ENCODE measurements around the gene DLK1.

DNA sequence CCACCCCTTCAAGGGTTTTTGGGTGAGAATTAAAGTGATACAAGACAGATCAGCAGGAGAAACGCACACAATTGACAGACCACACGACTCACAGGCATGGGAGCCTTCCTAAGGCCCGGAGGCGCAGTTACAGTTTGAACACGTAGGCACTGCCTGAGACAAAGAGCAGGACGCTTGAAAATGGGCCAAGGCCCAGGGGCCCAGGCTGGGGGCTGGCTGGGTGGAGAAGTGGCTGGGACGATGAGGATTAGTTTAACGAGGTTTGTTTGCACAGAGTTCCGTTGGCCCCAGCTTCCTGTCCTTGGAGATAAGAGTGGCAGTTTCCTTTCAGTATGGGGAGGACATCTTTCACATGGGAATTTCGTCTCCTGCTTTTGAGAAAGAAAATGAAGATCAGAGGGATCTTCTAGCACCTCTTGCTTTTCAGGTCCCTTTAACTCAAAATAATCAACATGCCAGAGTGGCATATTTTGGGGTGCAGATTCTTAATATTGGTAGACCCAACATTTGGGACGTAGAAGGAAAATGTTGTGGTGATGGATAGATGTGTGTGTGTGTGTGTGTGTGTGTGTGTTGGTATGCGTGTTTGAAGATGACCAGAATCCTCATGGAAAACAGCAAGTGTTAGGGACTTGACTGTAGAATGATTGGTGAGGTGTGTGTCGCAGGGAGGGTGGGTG, 44.6 kb downstream of the DLK1 start:
- no peak for TF ChIP-seq POLR2AphosphoS5 (IDR thresholded peaks at IDR 0.05; ENCODE audit: low read depth, low read length)
- TF ChIP-seq, protein P1, sequence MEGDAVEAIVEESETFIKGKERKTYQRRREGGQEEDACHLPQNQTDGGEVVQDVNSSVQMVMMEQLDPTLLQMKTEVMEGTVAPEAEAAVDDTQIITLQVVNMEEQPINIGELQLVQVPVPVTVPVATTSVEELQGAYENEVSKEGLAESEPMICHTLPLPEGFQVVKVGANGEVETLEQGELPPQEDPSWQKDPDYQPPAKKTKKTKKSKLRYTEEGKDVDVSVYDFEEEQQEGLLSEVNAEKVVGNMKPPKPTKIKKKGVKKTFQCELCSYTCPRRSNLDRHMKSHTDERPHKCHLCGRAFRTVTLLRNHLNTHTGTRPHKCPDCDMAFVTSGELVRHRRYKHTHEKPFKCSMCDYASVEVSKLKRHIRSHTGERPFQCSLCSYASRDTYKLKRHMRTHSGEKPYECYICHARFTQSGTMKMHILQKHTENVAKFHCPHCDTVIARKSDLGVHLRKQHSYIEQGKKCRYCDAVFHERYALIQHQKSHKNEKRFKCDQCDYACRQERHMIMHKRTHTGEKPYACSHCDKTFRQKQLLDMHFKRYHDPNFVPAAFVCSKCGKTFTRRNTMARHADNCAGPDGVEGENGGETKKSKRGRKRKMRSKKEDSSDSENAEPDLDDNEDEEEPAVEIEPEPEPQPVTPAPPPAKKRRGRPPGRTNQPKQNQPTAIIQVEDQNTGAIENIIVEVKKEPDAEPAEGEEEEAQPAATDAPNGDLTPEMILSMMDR (IDR thresholded peaks at IDR 0.05), result no peak
- no peak for TF ChIP-seq REST (IDR thresholded peaks at IDR 0.05; ENCODE audit: insufficient read depth in 1 of 2, low read depth in 2 of 2, low read length in 1 of 2)
- TF ChIP-seq TCF7L2 (IDR thresholded peaks at IDR 0.05; ENCODE audit: low read depth, low read length), result no peak
- no peak for TF ChIP-seq SIN3A (IDR thresholded peaks at IDR 0.05; ENCODE audit: borderline replicate concordance, insufficient read depth, low read depth, low read length)

Data from Panc1 (cell line).